ENCODE data around the gene NPHP4.

Gene NPHP4

GRCh38 chr1:6030132-6030531, 37.9 kb upstream of the NPHP4 start:
- Histone ChIP-seq H3K9ac (no peak overlapping the region), H3K4me3 (ENCODE audit: low read depth, low read length) (no peak overlapping the region)
- TF ChIP-seq, protein P1, sequence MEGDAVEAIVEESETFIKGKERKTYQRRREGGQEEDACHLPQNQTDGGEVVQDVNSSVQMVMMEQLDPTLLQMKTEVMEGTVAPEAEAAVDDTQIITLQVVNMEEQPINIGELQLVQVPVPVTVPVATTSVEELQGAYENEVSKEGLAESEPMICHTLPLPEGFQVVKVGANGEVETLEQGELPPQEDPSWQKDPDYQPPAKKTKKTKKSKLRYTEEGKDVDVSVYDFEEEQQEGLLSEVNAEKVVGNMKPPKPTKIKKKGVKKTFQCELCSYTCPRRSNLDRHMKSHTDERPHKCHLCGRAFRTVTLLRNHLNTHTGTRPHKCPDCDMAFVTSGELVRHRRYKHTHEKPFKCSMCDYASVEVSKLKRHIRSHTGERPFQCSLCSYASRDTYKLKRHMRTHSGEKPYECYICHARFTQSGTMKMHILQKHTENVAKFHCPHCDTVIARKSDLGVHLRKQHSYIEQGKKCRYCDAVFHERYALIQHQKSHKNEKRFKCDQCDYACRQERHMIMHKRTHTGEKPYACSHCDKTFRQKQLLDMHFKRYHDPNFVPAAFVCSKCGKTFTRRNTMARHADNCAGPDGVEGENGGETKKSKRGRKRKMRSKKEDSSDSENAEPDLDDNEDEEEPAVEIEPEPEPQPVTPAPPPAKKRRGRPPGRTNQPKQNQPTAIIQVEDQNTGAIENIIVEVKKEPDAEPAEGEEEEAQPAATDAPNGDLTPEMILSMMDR (IDR thresholded peaks at IDR 0.05), result no peak

DNA sequence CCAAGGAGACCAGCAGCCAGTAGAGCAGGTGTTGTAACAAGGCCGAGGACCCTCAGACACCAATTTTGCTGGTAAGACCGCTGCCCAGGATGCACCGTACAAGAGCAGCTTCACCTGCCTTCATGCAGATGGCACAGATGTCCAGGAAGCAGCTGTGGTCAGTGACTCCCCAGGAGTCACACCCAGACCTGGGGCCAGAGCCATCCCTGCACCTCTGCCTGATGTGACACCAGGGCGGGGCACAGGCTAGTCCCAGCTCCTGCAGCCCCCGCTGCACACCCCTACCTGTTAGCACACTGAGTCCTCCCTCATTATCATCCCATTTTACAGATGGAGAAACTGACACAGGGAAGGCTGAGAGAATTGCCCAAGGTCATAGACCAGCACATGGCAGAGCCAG, 37.1 kb upstream of the NPHP4 start:
- Histone ChIP-seq H3K4me2 (ENCODE audit: low read length) (no peak overlapping the region), H3K27me3 (ENCODE audit: control insufficient read depth, insufficient read depth, low read length) (no peaks in the 10 kb centered on the region), H3K27ac (no peak overlapping the region), H3K36me3 (ENCODE audit: control insufficient read depth, insufficient read depth, low read length) (no peaks in the 10 kb centered on the region), H3K79me2 (no peaks in the 10 kb centered on the region), H3K4me3 (ENCODE audit: low read depth, low read length) (no peak overlapping the region), H3K9me3 (ENCODE audit: control insufficient read depth, low read length) (no peaks in the 10 kb centered on the region), H2AFZ (no peak overlapping the region), H3K9ac (no peak overlapping the region), H3K4me1 (no peaks in the 10 kb centered on the region)
- TF ChIP-seq, protein P1 (IDR thresholded peaks at IDR 0.05), result no peak

More at GRCh38 chr1:6030132-6030531, 37.9 kb upstream of the NPHP4 start:
- no peaks in the 10 kb centered on the region for H3K79me2 ChIP-seq
- no peak overlapping the region for H2AFZ ChIP-seq
- no peak overlapping the region for H3K27ac ChIP-seq
- no peaks in the 10 kb centered on the region for H3K27me3 ChIP-seq (ENCODE audit: control insufficient read depth, insufficient read depth, low read length)
- H3K4me2 ChIP-seq (ENCODE audit: low read length), result no peak overlapping the region
- H3K4me1 ChIP-seq, result no peaks in the 10 kb centered on the region
- no peaks in the 10 kb centered on the region for H3K36me3 ChIP-seq (ENCODE audit: control insufficient read depth, insufficient read depth, low read length)
- H3K9me3 ChIP-seq (ENCODE audit: control insufficient read depth, low read length), result no peaks in the 10 kb centered on the region

GRCh38 chr1:6028042-6028850, 36.0 kb upstream of the NPHP4 start:
- H3K9ac ChIP-seq, result no peak overlapping the region
- no peak overlapping the region for H3K27ac ChIP-seq
- no peak overlapping the region for H3K4me3 ChIP-seq (ENCODE audit: low read depth, low read length)
- H3K4me2 ChIP-seq (ENCODE audit: low read length), result no peak overlapping the region
- H2AFZ ChIP-seq, result no peak overlapping the region
- TF ChIP-seq, protein P1 (IDR thresholded peaks at IDR 0.05), result no peak
- H3K4me1 ChIP-seq, result no peaks in the 10 kb centered on the region
- H3K79me2 ChIP-seq, result no peaks in the 10 kb centered on the region
- no peaks in the 10 kb centered on the region for H3K9me3 ChIP-seq (ENCODE audit: control insufficient read depth, low read length)
- no peaks in the 10 kb centered on the region for H3K27me3 ChIP-seq (ENCODE audit: control insufficient read depth, insufficient read depth, low read length)
- no peaks in the 10 kb centered on the region for H3K36me3 ChIP-seq (ENCODE audit: control insufficient read depth, insufficient read depth, low read length)

GRCh38 chr1:6027591-6027990, 35.4 kb upstream of the NPHP4 start:
- no peak overlapping the region for H2AFZ ChIP-seq
- no peak overlapping the region for H3K27ac ChIP-seq
- H3K36me3 ChIP-seq (ENCODE audit: control insufficient read depth, insufficient read depth, low read length), result no peaks in the 10 kb centered on the region
- no peaks in the 10 kb centered on the region for H3K9me3 ChIP-seq (ENCODE audit: control insufficient read depth, low read length)
- H3K4me1 ChIP-seq, result no peaks in the 10 kb centered on the region
- no peak overlapping the region for H3K9ac ChIP-seq
- no peaks in the 10 kb centered on the region for H3K79me2 ChIP-seq
- no peak overlapping the region for H3K4me3 ChIP-seq (ENCODE audit: low read depth, low read length)
- TF ChIP-seq, protein P1 (IDR thresholded peaks at IDR 0.05), result no peak
- no peak overlapping the region for H3K4me2 ChIP-seq (ENCODE audit: low read length)
- H3K27me3 ChIP-seq (ENCODE audit: control insufficient read depth, insufficient read depth, low read length), result no peaks in the 10 kb centered on the region
